ENCODE data around the gene SIX1. TPM values are rescaled to one million over a fixed set of nuclear protein-coding genes. Genes with fewer than 3 reads are reported as not detected.

The SIX1 gene
- total RNA-seq, 1 experiment from 2014 or later = 2.5 TPM

- Histone ChIP-seq H3K4me1 (ENCODE audit: control insufficient read depth in 1 of 2, insufficient read depth in 2 of 2, low read length in 2 of 2) (peaks cover 0 to 7% of the 10 kb centered on the region in 2 experiments; a peak in 1 of 4 replicates), H3K79me2 (ENCODE audit: insufficient read depth, low read length) (no peaks in the 10 kb centered on the region), H3K9ac (ENCODE audit: low read length) (no peak overlapping the region), H3K36me3 (ENCODE audit: control insufficient read depth in 1 of 2, insufficient read depth in 2 of 2, low read length in 2 of 2) (no peaks in the 10 kb centered on the region), H3K27me3 (ENCODE audit: insufficient read depth, low read length) (no peaks in the 10 kb centered on the region), H3K27ac (ENCODE audit: low read depth, low read length) (no peak overlapping the region), H3K4me2 (ENCODE audit: low read length) (no peak overlapping the region), H3K9me3 (ENCODE audit: control insufficient read depth in 1 of 2, insufficient read depth in 1 of 2, low read depth in 1 of 2, low read length in 2 of 2) (no peaks in the 10 kb centered on the region), H3K4me3 (replicated peaks in 1 of 2; ENCODE audit: low read depth in 1 of 2, low read length in 2 of 2) (no peak overlapping the region), H4K20me1 (ENCODE audit: insufficient read depth) (no peaks in the 10 kb centered on the region), H3K9me2 (ENCODE audit: insufficient read depth) (no peaks in the 10 kb centered on the region), H2AFZ (ENCODE audit: low read depth, low read length, poor library complexity, severe bottlenecking) (no peak overlapping the region)
- ChIA-PET POLR2A (no interaction called here), CTCF (no interaction called here), RAD21 (ENCODE audit: low non-redundant PET in 1 of 2, low total read pairs in 2 of 2, uncharacterized antibody in 2 of 2, unreplicated experiment in 2 of 2) (no interaction called here)
- no peak for ATAC-seq
- no peak for DNase-seq (ENCODE audit: low read depth, low spot score)
- no TSS peak for BruUV-seq (replicated peaks)
- TF ChIP-seq SRF (IDR thresholded peaks at IDR 0.05; ENCODE audit: low read depth) (no peak), RAD21 (IDR thresholded peaks at IDR 0.05; ENCODE audit: low read depth) (no peak), ZNF274 (IDR thresholded peaks at IDR 0.05; ENCODE audit: low read depth, low read length) (no peak), EZH2phosphoT487 (IDR thresholded peaks at IDR 0.05; ENCODE audit: borderline replicate concordance) (no peak), POLR2A (IDR thresholded peaks at IDR 0.05; ENCODE audit: borderline replicate concordance, extremely low read depth, insufficient read depth, insufficient read length) (no peak), ELF1 (IDR thresholded peaks at IDR 0.05; ENCODE audit: borderline replicate concordance, low read depth) (no peak), CEBPB (IDR thresholded peaks at IDR 0.05; ENCODE audit: low read depth) (no peak), TCF7L2 (IDR thresholded peaks at IDR 0.05; ENCODE audit: borderline replicate concordance, extremely low read depth, insufficient read depth, insufficient read length) (no peak), POLR2AphosphoS5 (IDR thresholded peaks at IDR 0.05; ENCODE audit: low read depth, low read length) (no peak), SP1 (IDR thresholded peaks at IDR 0.05; ENCODE audit: low read depth) (no peak), EZH2 (IDR thresholded peaks at IDR 0.05) (no peak), SIN3A (IDR thresholded peaks at IDR 0.05; ENCODE audit: low read depth) (no peak), ZFX (IDR thresholded peaks at IDR 0.05) (no peak)
- TF ChIP-seq, protein P1, sequence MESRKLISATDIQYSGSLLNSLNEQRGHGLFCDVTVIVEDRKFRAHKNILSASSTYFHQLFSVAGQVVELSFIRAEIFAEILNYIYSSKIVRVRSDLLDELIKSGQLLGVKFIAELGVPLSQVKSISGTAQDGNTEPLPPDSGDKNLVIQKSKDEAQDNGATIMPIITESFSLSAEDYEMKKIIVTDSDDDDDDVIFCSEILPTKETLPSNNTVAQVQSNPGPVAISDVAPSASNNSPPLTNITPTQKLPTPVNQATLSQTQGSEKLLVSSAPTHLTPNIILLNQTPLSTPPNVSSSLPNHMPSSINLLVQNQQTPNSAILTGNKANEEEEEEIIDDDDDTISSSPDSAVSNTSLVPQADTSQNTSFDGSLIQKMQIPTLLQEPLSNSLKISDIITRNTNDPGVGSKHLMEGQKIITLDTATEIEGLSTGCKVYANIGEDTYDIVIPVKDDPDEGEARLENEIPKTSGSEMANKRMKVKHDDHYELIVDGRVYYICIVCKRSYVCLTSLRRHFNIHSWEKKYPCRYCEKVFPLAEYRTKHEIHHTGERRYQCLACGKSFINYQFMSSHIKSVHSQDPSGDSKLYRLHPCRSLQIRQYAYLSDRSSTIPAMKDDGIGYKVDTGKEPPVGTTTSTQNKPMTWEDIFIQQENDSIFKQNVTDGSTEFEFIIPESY (IDR thresholded peaks at IDR 0.05; ENCODE audit: extremely low read depth, insufficient replicate concordance, low read length) = no peak
- TF ChIP-seq, protein P2, sequence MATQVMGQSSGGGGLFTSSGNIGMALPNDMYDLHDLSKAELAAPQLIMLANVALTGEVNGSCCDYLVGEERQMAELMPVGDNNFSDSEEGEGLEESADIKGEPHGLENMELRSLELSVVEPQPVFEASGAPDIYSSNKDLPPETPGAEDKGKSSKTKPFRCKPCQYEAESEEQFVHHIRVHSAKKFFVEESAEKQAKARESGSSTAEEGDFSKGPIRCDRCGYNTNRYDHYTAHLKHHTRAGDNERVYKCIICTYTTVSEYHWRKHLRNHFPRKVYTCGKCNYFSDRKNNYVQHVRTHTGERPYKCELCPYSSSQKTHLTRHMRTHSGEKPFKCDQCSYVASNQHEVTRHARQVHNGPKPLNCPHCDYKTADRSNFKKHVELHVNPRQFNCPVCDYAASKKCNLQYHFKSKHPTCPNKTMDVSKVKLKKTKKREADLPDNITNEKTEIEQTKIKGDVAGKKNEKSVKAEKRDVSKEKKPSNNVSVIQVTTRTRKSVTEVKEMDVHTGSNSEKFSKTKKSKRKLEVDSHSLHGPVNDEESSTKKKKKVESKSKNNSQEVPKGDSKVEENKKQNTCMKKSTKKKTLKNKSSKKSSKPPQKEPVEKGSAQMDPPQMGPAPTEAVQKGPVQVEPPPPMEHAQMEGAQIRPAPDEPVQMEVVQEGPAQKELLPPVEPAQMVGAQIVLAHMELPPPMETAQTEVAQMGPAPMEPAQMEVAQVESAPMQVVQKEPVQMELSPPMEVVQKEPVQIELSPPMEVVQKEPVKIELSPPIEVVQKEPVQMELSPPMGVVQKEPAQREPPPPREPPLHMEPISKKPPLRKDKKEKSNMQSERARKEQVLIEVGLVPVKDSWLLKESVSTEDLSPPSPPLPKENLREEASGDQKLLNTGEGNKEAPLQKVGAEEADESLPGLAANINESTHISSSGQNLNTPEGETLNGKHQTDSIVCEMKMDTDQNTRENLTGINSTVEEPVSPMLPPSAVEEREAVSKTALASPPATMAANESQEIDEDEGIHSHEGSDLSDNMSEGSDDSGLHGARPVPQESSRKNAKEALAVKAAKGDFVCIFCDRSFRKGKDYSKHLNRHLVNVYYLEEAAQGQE (IDR thresholded peaks at IDR 0.05; ENCODE audit: low read depth) = no peak
- TF ChIP-seq, protein P3, sequence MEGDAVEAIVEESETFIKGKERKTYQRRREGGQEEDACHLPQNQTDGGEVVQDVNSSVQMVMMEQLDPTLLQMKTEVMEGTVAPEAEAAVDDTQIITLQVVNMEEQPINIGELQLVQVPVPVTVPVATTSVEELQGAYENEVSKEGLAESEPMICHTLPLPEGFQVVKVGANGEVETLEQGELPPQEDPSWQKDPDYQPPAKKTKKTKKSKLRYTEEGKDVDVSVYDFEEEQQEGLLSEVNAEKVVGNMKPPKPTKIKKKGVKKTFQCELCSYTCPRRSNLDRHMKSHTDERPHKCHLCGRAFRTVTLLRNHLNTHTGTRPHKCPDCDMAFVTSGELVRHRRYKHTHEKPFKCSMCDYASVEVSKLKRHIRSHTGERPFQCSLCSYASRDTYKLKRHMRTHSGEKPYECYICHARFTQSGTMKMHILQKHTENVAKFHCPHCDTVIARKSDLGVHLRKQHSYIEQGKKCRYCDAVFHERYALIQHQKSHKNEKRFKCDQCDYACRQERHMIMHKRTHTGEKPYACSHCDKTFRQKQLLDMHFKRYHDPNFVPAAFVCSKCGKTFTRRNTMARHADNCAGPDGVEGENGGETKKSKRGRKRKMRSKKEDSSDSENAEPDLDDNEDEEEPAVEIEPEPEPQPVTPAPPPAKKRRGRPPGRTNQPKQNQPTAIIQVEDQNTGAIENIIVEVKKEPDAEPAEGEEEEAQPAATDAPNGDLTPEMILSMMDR (IDR thresholded peaks at IDR 0.05 in 2 of 3, conservative IDR thresholded peaks at IDR 0.05 in 1 of 3; ENCODE audit: borderline replicate concordance in 1 of 3, insufficient read depth in 1 of 3, low read depth in 2 of 3, low read length in 2 of 3) = no peak
- TF ChIP-seq, protein P4, sequence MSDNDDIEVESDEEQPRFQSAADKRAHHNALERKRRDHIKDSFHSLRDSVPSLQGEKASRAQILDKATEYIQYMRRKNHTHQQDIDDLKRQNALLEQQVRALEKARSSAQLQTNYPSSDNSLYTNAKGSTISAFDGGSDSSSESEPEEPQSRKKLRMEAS (IDR thresholded peaks at IDR 0.05) = no peak
- intact Hi-C loops (cut with micrococcal nuclease) = loop anchor here (5.0 kb wide), 1 partner anchor 568 kb away; no protein-coding TSS in a partner anchor
Measured at GRCh38 chr14:60628892-60629291, 20.4 kb downstream of the SIX1 start.
